Stimulated activated CD8-positive, alpha-beta memory T cell treated with anti-CD3 and anti-CD28 coated beads, Interleukin-15, amount 100 ng/mL, for 1 hour (primary cell): ENCODE results near the gene EPHB3.
"Not testable (repeated sequence)": the region's sequence is repeated elsewhere in the genome, so short reads cannot be mapped to it uniquely, and the experiment has no call there.

ENCODE experiments used
- DNase-seq: peaks from one replicate; pipeline ENCODE4 v3.0.0-alpha.2; 2020; ENCODE audit warnings: low read depth

The EPHB3 gene

DNA sequence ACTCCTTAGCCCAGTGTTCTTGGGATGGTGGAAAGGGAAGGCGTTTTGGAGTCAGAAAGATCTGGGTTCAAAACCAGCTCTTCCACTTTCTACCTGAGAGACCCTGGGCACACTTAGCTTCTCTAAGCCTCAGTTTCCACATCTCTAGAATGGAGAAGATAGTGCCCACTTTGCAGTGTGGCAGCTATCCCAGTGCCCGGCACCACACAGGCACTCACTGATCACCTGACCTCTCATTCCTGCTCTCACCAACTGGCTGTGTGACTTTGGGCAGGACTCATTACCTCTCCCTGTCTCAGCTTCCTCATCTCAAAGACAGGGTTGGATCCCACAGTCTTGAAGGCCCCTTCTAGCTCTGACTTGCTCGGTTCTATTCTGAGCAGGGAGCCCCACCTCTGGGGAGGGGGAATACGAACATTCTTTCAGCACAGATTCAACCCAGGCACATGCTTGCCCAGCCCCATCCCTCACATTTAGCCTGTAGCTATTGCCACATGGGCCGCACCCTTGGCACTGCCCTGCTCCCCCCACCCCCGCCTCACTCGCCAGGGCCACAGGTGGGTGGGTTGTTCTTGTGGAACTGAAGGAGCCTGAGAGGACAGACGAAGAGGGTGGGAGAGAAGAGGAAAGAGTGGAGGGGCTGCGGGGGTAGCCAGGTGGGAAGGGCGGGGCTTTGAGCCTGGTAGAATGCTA is 39.2 kb downstream of the EPHB3 start:
- DNase-seq: no peak

DNA sequence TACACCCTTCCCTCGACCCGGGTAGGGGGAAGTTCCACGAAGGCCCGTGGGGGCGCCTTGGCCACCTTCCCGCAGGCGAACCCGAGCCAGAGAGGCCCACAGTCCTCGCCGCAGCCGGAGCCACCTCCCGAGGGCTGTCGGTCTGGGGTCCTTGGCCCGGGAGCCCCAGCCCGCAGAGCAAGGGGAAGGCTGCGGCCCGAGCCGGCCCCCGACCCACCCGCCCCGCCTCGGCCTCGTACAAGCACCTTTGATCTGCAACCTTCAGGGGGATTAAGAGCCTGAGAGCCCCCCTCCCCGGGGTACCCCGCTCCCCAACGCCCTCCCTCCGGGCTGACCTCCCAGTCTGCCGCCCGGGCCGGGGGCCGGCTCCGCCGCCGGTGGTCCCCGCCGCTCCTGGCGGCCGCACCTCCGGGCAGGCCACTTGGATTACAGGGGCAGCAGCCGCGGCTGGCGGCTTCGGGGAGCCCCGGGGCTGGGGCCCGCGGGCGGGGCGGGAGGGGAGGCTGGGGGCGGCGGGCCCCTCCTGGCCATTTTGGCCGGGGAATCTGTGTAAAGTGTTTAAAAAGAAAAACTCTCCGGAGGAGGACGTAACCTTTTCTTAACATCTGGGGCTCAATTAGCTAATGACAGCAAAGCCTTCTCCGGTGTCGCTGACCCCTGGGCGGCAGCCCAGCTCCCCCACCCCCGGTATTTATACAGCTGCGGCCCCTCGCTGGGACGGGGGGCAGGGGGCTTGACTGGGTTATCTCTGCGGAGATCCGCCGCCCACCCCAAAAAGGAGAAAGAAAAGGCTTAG is 40.2 kb downstream of the EPHB3 start:
- no peak for DNase-seq

DNA sequence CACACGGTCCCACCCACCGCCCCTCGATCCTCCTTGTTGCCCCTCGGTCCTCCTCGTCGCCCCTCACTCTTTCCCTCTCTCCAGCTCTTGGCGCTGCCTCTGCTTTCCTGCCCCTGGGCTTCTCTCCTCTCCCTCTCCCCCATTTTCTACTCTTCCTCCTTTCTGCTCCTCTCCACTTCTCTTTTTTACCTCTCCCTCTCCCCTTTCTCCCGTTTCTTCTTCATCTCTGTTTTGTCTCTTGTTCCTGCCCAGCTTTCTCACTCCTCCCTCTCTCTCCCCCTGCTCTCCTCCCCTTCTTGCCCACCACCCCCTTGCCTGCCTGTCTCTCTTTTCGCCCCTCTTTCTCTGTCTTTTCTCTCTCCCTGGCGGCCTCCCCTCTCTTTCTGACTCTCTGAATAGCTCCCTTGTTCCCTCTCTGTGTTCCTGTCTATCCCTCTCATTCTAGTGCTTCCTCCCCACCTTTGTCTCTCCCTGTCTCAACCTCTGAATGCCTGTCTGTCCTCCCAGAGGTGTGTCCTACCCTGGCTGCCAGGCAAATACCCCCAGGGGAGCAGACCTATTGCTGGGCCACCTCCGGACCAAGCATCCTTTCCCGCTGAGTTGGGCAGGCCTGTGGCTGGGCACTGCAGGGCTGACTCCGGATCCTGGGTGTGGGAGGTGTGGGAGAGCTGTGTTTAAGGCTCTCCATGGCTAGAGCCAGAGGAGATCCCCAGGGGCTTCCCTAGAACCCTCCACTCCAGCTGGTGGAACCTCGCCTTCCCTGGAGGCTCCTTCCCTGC is 41.0 kb downstream of the EPHB3 start:
- no peak for DNase-seq

DNA sequence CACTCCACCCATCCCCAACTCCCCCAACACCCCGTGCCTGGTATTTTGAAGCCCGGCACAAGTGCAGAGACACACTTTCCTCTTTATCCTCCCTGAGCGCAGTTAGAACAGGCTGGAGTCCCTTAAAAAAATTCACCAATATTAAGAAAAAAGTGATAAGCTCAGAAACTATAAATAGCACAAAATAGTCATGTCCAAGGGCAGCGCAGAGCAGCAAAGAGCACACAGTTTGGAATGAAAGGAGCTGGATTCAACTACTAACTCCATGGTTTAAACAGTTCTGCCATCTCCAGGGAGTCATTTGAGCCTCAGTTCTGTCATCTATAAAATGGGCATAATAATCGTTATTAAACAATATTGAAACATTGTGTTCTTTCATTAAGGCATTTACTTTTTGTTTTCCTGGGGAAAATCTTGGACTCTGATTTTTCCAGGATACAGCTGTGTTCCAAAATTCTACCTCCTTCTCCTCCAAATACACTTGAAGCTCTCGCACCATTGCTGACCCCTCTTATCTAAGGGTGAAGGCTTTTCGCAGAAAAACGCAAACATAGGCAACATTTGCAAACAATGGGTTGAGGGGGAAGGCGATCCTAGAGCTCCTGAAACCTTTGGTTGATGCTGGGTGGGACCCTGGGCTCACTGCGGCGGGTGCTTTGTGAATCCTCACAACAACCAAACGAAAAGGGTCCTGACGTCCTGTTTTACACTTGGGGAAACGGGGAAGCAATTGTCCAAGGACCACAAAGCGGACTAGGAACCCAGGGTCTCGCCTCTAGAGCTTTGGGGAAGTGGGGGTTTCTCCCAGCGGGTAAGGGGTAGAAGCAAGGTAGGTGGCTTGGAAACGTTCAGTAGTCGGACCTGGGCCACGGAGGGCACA is 41.8 kb downstream of the EPHB3 start:
- DNase-seq: no peak

DNA sequence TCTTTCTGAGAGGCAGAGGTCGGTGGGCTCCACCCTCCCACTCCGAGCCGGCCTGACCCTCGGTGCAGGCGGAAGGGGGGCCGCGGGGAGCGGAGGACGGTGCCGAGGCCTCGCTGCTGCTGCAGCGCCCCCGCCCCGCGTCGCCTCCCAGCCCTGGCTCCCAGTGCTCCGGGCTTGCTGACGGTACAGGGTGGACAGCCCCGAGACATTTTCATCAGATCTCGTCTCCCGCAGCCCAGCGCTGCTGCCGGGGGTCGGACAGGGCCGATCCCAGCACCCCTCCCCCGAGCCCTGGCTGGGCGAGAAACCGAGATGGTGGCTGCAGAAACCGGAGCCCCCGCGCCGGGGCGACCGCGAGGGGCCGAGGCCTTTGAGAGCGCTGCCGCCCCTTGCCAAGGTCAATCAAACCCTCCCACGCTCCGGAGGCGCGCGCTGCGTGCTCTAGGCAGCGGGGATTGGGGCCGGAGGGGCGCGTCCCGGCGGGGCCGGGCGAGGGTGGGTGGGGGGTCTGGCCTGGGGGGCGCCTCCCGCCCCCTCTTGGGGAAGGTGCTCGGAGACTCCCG is 42.5 kb downstream of the EPHB3 start:
- DNase-seq: no peak

DNA sequence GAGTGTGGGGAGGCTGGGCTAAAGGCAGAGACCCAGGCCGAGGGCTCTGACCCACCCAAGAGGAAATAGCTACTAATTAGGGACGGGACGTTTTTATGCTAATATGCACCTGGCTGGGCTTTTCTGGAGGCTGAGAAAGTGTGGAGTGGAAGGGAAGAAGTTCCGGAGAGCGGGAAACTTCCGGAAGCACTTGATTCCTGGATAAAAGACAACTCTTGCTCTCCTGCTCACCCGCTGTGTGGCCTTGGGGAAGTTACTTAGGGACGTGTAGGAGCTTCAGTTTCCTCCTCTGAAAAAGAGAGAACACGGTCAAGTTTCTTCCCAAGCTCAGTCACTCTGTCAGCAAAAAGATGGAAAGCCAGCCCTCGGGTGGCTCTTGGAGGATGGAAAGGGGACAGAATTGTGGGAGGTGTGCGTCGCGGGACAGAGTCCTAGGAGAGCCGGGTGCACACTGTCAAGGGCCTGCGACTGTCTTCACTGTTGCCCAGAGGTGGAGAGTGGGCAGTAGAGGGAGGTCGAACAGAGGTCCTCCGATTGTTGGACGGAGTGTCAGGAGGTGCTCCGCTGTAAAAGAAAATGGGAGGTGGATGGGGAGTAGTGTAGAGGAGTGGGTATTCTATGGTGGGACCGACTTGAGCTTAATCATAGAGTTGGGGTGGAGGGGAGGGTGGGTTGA is 43.2 kb downstream of the EPHB3 start:
- DNase-seq: no peak

DNA sequence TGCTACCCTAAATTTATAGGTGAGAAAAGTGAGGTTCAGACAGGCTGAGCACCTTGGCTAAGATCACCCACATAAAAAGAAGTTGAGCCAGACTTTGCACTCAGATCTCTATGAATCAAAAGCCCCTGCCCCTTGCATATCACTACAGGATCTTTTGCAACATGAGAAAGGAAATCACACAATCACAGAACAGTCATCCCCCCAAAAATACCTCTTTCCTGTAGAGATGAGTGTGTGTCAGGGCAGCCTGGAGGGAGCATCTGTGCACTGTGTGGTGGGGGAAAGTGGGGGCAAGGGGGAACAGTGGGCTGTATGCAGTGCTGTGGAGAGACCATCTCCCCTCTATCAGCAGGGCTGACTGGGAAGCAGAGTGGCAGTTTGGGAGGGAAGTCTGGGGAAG is 46.6 kb downstream of the EPHB3 start:
- DNase-seq: no peak

DNA sequence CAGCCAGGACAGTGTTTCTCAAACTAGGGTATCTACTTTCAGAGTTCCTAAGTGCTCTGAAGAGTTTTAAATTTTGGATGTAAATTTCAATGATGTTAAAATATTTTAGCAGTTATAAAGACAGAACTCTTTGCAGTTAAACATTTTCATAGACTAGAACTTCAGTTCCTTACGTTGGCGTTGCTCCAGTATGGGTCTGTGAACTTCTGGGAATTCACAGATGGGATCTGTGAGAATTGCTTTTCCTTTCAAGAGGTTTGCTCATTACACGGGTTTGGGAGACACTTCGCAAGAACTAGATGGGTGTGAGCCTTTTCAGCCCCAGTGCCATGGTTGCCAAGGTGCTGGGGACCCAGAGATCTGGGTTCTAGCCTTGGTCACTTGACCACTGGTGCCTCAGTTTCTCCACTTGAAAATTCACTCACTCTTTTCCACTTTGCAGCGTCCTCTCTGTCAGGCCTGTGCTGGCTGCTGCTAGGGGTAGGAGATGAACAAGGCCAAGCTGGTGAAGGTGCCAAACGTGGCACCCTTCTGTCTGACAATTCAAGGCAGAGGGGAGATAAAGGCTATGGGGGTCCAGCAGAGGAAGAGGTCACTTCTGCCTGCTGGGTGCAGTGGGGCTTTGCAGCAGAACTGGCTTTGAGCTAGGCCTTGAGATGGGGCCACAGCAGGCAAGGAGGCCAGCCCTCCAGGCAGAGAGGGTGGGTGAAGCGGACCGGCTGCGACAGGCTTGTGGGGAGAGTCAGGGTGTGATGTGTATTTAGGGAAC is 48.1 kb downstream of the EPHB3 start:
- no peak for DNase-seq

DNA sequence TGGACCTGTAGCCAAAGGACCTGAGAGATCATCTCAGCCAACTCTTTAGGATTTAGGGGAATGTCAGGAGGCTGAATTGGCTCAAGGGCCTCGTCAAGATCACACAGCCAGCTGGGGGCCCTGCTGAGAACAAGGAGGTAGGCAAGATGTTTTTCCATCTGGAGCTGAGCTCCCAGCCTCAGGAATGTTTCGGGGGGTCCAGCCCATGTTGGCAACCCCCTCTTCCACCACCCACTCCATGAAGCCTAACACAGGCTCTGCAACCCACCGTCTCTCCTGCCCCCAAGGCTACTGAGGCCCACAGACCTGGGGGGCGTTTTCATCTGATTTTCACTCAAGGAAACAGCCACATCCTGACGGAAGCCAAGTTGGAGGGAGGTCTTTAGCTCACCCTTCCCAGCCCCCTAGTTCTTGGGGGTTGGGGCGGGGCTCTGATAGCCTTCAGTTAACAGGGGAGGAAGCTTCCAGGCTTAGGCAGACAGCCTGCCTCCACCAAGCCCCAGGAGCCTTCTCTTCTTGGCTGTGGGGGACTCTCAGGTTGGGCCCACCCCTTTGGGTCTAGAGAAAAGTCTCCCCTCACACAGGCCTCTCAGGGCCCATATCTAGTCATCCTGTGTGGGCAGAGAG is 48.8 kb downstream of the EPHB3 start:
- DNase-seq: no peak

DNA sequence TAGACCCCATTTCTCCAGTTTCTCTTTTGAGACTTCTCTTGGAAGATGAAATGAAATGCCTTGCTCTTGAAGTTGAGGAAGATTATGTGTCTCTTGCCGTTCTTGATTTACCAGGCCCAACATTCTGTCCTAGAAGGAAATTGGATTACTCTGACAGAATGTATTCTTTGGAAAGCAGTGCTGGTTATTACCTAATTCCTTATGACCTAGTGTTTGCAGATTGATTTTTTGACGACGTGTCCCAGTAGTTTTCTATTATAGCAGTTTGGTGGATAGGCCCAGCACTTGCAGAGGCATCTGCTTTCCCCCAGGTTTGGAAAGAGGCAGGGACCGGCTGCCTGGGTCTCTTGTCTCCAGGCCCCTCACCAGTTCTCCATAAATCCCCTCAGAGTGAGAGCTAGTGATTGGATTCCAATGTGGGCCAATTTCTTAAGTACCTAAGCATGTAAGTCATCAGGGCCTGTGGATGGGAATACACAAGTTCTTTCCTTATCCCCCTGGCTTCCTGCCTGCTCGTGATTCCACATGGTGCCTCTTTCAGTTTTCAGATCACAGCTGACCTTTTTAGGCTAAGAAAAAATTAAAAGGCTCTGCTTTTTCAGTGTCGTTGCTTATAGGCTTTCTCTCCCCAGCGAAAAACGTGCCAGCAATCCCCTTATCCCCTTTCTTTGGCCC is 50.2 kb downstream of the EPHB3 start:
- no peak for DNase-seq

DNA sequence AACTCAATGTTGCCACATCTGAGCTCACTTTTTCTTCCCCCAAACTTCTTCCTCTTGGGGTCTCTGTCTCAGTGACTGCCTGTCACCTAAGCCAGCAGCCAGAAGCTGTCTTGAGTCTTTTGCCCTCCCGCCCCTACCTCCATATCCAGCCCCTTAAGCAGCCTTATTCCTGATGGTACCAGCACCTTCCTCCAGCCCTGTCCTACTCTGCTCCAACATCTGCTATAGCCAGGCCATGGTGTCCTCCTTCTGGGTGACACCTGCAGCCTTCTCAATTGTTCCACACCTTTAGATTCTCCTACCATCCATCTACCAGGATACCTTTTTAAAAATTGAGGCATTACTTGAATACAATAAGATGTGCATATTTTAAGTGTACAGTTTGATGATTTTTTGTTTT is 53.8 kb downstream of the EPHB3 start:
- DNase-seq: no peak

DNA sequence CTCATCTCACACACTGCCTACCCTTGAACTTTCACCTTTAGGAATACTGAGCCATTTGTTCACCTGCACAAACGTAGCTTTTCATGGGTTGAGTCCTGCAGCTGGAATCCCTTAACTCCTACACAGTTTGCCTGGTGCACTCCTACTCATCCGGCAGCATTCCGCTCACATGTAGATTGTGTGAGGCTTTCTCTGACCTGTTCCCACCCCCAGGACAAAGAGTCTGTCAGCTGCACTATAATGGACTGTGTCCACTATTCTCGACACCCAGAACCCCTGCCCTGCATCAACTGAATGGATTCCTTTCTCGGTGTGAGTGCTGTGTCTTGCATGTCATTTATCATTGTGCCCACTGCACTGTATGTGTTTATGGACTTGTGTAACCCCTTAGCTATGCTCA is 54.9 kb downstream of the EPHB3 start:
- DNase-seq: no peak

DNA sequence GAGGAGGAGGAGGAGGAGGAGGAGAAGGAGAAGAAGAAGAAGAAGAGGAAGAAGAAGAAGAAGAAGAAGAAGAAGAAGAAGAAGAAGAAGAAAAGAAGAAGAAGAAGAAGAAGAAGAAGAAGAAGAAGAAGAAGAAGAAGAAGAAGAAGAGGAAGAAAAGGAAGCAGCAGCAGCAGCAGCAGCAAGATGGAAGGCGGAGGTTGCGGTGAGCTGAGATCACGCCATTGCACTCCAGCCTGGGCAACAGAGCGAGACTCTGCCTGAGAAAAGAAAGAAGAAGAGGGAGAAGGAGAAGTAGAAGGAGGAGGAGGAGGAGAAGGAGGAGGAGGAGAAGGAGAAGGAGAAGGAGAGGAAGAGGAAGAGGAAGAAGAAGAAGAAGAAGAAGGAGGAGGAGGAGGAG is 55.7 kb downstream of the EPHB3 start:
- not testable (repeated sequence) for DNase-seq

DNA sequence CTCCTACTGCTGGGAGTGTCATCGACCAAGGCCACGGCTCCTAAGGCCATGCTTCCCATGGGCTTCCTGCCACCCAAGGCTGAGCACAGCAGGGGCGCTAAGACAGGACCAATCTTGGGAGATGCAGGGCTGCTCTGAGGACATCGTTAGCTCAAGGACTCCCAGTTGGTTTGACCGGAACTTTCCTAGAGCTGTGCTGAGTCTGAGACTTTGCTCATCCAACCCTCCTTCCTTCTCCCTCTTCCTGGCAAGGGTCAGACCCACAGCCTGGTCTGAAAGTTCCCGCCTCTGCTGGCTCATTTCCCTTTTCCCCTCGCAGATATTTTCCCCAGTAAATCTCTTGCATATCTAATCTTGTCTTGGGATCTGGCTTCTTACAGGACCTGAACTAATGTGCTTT is 57.2 kb downstream of the EPHB3 start:
- DNase-seq: no peak

DNA sequence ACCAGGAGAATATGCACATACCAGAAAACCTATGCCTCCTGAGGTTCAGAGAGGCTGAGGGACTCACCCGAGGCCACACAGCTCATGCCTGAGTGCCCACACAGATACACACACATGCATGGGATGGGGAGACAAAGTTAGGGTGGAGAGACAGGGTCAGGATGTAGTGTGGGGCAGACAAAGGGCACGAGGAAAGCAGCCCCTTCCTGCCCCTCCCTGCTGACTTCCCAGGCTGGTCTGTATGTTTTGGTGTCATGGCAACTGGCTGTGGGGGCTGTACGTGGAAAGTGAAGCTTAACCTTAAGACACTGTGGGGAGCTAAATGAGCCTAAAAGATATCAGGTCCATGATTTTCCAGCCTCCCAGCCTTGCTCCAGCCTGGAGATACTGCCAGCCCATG is 57.8 kb downstream of the EPHB3 start:
- DNase-seq: no peak

DNA sequence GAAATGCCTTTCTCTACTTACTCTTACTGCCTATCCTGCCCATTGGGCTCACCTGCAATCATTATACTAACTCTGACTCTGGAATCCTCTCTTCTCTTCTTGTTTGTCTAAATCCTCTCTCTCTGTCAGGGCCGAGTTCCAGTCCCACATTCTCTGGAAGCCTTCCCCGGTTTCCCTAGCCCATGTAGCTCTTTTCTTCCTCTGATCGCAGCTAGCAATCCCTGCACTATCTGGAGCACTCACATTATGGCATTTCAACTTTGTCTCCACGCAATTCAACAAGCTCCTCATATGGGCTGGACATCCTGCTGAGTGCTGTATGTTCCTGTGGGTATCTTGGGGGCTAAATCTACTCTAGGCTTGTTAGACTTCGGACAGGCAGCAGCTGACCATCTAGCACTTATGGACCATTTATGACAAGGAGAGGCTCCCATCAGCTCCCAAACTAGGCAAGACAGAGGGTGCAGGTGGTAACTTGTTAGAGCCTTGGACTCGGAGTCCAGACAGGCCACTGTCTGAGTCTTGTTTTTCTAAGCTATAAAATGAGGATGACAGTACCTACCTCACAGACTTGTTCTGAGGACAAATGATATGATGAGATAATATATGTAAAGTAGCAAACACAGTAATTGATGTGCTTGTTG is 58.3 kb downstream of the EPHB3 start:
- no peak for DNase-seq

DNA sequence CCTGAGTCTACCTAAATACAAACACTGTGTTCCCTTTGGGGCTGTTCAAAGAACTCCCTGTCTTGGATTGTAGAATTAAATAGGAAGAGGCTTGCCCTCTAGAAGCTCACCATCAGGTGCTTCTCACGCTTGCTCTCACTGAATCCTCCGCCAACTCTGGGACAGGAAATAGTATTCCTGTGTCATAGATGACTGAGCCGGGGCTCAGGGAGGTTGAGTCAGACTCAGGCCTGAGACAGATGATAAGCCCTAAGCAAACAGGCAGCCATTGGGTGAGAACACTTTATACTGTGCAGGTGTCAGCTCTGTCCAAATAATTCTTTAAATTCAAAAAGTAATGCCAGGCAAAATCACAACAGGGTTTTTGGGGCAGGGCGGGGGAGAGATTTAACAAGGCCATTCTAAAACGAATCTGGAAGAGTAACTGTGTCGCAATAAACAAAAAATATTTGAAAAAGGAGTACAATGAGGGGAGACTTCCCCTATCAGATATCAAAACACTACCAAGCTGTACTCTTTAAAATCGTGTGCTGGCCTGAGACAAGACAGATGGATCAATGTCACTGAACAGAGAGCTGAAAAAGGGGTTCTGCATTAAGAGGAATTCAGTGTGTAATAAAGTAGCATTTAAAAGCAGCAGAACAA is 59.0 kb downstream of the EPHB3 start:
- no peak for DNase-seq

DNA sequence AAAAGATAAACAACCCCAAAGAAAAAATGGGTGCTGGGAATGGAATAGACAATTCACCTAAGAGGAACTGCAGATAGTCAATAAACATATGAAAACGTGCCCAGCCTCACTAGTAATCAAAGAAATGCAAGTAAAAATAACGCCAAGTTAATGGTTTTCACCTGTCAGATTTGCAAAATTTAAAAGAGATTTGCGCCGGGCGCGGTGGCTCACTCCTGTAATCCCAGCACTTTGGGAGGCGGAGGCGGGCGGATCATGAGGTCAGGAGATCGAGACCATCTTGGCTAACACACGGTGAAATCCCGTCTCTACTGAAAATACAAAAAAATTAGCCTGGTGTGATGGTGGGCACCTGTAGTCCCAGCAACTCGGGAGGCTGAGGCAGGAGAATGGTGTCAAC is 60.6 kb downstream of the EPHB3 start:
- not testable (repeated sequence) for DNase-seq
